GM23338 (cell line): Measurements from ENCODE around the gene FBXO33.

Experiments used
- EZH2 ChIP-seq: fragments of 200-600 bp; sonication (generic); IDR thresholded peaks from one replicate; pipeline ENCODE4 v1.8.0; 2017; ENCODE audit warnings: antibody characterized with exemption, mild to moderate bottlenecking, low read depth; ENCODE audit not compliant: unreplicated experiment
- TF ChIP-seq, protein P1 (sequence below): IDR thresholded peaks from one replicate; pipeline ENCODE4 v1.6.1; 2018; ENCODE audit warnings: antibody characterized with exemption; ENCODE audit not compliant: unreplicated experiment

DNA sequence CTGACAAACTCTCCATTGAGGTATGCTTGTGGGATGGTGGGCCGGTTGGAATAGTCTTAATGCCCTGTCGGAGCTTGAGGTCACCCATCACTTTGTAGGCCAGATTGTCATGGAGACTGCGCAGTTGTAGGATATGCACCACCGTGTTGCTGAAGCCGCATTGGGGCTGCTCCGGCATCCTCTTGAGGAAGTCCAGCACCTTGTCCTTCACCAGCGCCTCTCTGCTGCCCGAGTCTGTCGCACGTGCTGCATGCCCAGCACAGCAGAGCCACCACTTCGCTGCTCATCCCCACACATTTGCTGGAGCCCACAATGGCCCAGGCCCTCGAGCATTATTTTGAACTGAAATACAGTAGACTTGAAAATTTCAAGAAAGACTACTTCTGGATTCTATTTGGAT lies 61.8 kb downstream of the FBXO33 start:
- TF ChIP-seq, protein P1, sequence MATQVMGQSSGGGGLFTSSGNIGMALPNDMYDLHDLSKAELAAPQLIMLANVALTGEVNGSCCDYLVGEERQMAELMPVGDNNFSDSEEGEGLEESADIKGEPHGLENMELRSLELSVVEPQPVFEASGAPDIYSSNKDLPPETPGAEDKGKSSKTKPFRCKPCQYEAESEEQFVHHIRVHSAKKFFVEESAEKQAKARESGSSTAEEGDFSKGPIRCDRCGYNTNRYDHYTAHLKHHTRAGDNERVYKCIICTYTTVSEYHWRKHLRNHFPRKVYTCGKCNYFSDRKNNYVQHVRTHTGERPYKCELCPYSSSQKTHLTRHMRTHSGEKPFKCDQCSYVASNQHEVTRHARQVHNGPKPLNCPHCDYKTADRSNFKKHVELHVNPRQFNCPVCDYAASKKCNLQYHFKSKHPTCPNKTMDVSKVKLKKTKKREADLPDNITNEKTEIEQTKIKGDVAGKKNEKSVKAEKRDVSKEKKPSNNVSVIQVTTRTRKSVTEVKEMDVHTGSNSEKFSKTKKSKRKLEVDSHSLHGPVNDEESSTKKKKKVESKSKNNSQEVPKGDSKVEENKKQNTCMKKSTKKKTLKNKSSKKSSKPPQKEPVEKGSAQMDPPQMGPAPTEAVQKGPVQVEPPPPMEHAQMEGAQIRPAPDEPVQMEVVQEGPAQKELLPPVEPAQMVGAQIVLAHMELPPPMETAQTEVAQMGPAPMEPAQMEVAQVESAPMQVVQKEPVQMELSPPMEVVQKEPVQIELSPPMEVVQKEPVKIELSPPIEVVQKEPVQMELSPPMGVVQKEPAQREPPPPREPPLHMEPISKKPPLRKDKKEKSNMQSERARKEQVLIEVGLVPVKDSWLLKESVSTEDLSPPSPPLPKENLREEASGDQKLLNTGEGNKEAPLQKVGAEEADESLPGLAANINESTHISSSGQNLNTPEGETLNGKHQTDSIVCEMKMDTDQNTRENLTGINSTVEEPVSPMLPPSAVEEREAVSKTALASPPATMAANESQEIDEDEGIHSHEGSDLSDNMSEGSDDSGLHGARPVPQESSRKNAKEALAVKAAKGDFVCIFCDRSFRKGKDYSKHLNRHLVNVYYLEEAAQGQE: no peak
- TF ChIP-seq EZH2: no peak
